ENCODE results near the gene GPRIN2.
"Not testable (repeated sequence)": the region's sequence is repeated elsewhere in the genome, so short reads cannot be mapped to it uniquely, and the experiment has no call there.

GPRIN2 gene

GRCh38 chr10:46567151-46567550 lies 10.7 kb upstream of the GPRIN2 start:
- not testable (repeated sequence) for DNase-seq (ENCODE audit: low read depth)

GRCh38 chr10:46565591-46566332 lies 9.3 kb upstream of the GPRIN2 start:
- DNase-seq (ENCODE audit: low read depth) = not testable (repeated sequence)

- no peak for DNase-seq (ENCODE audit: low read depth)
Measured at GRCh38 chr10:46560952-46561351, 4.5 kb upstream of the GPRIN2 start.

GRCh38 chr10:46560381-46560780 lies 3.9 kb upstream of the GPRIN2 start:
- no peak for DNase-seq (ENCODE audit: low read depth)

- DNase-seq (ENCODE audit: low read depth) = no peak
Measured at GRCh38 chr10:46559231-46559671, 2.8 kb upstream of the GPRIN2 start.

- DNase-seq (ENCODE audit: low read depth) = no peak
Measured at GRCh38 chr10:46558392-46559185, 2.1 kb upstream of the GPRIN2 start.

GRCh38 chr10:46558122-46558391 lies 1.6 kb upstream of the GPRIN2 start:
- no peak for DNase-seq (ENCODE audit: low read depth)

GRCh38 chr10:46557319-46558121 lies 1.1 kb upstream of the GPRIN2 start:
- no peak for DNase-seq (ENCODE audit: low read depth)

GRCh38 chr10:46555713-46556514 lies 544 bp downstream of the GPRIN2 start:
- no peak for DNase-seq (ENCODE audit: low read depth)

GRCh38 chr10:46555366-46555712 lies 1.1 kb downstream of the GPRIN2 start:
- no peak for DNase-seq (ENCODE audit: low read depth)

- no peak for DNase-seq (ENCODE audit: low read depth)
Measured at GRCh38 chr10:46554166-46554781, 2.2 kb downstream of the GPRIN2 start.

GRCh38 chr10:46553238-46554049 lies 3.0 kb downstream of the GPRIN2 start:
- DNase-seq (ENCODE audit: low read depth) = no peak

- no peak for DNase-seq (ENCODE audit: low read depth)
Measured at GRCh38 chr10:46552526-46553237, 3.8 kb downstream of the GPRIN2 start.

GRCh38 chr10:46551701-46552525 lies 4.5 kb downstream of the GPRIN2 start:
- no peak for DNase-seq (ENCODE audit: low read depth)

- no peak for DNase-seq (ENCODE audit: low read depth)
Measured at GRCh38 chr10:46550795-46551700, 5.4 kb downstream of the GPRIN2 start.

- DNase-seq (ENCODE audit: low read depth) = no peak
Measured at GRCh38 chr10:46550076-46550790, 6.2 kb downstream of the GPRIN2 start.

All from stimulated activated CD8-positive, alpha-beta memory T cell treated with anti-CD3 and anti-CD28 coated beads, Interleukin-12 subunit alpha, Interleukin-12 subunit beta, amount 100 ng/mL, for 4 hours (primary cell).